ENCODE measurements around the gene LAMA2.

LAMA2 gene, protein sequence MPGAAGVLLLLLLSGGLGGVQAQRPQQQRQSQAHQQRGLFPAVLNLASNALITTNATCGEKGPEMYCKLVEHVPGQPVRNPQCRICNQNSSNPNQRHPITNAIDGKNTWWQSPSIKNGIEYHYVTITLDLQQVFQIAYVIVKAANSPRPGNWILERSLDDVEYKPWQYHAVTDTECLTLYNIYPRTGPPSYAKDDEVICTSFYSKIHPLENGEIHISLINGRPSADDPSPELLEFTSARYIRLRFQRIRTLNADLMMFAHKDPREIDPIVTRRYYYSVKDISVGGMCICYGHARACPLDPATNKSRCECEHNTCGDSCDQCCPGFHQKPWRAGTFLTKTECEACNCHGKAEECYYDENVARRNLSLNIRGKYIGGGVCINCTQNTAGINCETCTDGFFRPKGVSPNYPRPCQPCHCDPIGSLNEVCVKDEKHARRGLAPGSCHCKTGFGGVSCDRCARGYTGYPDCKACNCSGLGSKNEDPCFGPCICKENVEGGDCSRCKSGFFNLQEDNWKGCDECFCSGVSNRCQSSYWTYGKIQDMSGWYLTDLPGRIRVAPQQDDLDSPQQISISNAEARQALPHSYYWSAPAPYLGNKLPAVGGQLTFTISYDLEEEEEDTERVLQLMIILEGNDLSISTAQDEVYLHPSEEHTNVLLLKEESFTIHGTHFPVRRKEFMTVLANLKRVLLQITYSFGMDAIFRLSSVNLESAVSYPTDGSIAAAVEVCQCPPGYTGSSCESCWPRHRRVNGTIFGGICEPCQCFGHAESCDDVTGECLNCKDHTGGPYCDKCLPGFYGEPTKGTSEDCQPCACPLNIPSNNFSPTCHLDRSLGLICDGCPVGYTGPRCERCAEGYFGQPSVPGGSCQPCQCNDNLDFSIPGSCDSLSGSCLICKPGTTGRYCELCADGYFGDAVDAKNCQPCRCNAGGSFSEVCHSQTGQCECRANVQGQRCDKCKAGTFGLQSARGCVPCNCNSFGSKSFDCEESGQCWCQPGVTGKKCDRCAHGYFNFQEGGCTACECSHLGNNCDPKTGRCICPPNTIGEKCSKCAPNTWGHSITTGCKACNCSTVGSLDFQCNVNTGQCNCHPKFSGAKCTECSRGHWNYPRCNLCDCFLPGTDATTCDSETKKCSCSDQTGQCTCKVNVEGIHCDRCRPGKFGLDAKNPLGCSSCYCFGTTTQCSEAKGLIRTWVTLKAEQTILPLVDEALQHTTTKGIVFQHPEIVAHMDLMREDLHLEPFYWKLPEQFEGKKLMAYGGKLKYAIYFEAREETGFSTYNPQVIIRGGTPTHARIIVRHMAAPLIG (N-terminal part only)

DNA sequence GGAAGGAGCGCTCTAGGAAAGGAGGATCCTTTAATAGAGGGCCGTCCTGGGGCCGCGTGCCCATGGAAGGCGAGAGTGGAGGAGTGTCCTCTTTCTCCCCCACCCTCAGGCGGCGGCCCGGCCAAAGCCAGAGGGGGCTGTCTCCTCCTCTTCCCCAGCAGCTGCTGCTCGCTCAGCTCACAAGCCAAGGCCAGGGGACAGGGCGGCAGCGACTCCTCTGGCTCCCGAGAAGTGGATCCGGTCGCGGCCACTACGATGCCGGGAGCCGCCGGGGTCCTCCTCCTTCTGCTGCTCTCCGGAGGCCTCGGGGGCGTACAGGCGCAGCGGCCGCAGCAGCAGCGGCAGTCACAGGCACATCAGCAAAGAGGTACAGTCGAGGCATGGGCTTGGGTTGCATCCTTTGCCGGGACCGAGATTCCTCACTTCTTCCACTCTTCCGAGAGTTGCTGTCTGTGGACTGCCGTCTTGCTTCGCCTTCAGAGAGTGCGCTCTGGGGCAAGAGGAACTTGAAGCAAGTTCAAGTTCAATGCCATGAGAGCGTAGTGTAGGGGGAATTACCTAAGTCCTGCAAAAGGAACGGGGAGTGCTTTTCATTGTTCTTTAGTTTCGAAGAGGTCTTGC, at the start of gene LAMA2:
Gene LAMA2 (plus strand): TSS at position 148 of the 621 bp plus-strand sequence. CDS start 108 bp downstream, at position 256.
- no peak for DNase-seq

DNA sequence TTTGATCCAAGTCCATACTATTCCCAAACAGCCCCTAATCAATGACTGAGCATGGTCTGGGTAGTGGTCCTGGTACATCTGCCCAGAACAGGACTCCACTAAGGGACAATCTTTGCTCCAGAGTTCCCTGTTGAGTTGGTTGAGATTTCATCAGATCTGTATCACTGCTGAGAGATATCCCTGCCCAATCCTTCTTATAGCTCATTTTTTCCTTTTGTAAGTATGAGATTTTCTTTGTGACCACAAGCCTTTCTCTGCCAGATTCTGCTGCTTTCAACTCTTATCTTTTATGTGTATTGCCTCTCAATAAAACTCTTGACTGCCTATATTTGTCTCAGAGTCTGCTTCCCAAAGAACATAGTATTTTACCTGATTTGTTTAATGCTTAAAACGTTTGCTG, 46.2 kb upstream of the LAMA2 start:
- DNase-seq, result no peak

DNA sequence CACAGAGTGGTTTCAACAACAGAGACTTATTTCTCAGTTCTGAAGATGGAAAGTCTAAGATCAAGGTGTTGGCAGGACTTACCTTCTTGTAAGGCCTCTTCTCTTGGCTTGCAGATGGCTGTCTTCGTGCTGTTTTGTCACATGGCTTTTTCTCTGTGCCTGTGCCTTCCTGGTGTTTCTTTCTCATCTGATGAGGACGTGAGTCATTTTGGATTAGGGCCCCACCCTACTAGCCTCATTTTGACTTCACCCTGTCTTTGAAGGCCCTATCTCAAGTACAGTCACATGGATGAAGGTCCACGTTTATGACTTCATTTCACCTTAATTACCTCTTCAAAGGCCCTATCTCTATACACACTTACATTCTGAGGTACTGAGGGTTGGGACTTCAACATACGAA, 41.4 kb upstream of the LAMA2 start:
- no peak for DNase-seq

DNA sequence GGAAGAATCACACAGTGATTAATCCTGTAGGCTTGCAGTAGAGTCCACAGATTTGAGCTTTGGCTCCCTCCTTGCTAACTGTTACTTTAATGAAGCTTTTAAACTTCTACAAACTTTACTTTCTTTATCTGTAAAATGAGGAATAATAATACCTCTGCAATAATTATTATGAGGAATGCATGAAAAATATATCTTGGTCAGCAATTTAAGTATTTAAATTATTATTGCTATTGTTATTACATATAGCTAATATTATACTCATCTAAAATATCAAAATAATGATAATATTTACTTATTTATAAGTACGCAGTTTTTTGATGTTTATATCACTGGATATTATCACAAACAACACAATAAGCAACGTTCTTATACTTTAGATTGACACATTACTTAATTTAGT, 38.3 kb upstream of the LAMA2 start:
- DNase-seq, result no peak

- DNase-seq, result no peak
Observed at GRCh38 chr6:128847431-128848210, 35.3 kb upstream of the LAMA2 start.

GRCh38 chr6:128848212-128848935, 34.6 kb upstream of the LAMA2 start:
- DNase-seq, result no peak

- DNase-seq, result no peak
Observed at GRCh38 chr6:128855581-128856085, 27.3 kb upstream of the LAMA2 start.

DNA sequence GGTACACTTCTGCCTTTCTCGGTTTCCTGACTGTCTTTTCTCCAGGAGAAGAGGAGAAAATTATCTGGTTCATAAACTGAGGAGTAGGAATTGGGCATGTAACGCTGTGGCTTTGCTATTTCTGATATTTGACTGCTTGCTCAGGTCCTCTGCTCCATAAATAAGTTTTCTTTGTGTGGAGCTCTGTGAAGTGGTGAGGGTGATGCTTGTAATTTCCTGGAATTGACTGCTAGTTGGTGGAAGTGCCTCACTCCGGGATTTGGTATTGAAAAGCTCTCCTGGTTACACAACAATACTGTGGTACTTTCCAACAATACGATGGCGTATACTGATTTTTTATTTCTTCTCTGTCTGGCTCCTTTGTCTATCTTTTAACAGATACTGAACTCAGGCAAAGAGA, 25.1 kb upstream of the LAMA2 start:
- DNase-seq, result no peak

- DNase-seq, result no peak
Observed at GRCh38 chr6:128860782-128861181, 22.2 kb upstream of the LAMA2 start.

- no peak for DNase-seq
Observed at GRCh38 chr6:128863983-128864382, 19.0 kb upstream of the LAMA2 start.

DNA sequence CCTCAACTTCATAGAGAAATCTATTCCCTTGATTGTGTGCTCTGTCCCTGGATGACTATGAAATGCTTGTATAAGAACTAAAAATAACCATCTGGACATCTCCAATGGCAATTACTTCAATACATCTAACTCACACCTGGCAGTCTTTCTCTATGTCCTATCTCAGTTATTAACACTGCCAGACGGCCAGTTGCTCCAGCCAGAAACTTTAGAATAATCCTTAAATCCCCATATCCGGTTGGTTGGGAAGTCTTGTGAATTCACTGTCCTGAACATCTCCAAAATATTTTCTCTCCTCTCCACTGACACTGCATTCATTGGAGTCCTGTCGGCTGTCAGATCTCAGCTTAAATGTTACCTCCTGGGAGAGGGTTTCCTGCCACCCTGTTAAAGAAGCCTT, 12.2 kb upstream of the LAMA2 start:
- DNase-seq, result no peak

DNA sequence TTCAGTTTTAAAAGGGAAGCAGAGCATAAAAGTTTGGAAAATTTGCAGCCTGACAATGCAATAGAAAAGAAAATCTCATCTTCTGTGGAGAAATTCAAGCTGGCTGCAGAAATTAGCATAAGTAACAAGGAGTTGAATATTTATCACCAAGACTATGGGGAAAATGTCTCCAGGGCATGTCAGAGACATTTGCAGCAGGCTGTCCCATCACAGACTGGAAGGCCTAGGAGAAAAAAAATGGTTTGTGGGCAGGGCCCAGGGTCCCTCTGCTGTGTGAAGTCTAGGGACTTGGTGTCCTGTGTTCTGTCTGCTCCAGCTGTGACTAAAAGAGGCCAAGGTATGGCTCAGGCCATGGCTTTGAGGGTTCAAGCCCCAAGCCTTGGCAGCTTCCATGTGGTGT, 8.1 kb upstream of the LAMA2 start:
- no peak for DNase-seq

- DNase-seq, result no peak
Observed at GRCh38 chr6:128882560-128882959, 378 bp upstream of the LAMA2 start.

GRCh38 chr6:128883906-128884305, 968 bp downstream of the LAMA2 start:
- DNase-seq, result no peak

- DNase-seq, result no peak
Observed at GRCh38 chr6:128885381-128885780, 2.4 kb downstream of the LAMA2 start.

DNA sequence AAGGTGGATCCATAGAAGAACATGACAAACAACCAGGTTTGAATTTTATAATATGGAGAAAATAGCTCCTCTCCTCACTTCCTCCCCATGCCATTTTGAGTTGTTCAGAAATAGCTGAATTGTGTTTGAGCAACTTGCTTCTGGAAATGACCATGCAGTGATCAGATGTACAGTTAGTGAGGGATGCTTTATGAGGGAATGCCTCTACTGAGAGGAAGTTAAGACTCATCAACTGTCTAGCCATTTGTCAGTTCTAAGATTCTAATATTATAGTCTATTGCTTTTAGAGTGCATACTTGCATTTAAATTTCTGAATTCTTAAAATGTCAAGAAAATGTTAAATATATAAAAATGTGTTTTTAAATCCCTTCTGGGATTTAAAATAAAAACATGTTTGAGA, 3.8 kb downstream of the LAMA2 start:
- no peak for DNase-seq

DNA sequence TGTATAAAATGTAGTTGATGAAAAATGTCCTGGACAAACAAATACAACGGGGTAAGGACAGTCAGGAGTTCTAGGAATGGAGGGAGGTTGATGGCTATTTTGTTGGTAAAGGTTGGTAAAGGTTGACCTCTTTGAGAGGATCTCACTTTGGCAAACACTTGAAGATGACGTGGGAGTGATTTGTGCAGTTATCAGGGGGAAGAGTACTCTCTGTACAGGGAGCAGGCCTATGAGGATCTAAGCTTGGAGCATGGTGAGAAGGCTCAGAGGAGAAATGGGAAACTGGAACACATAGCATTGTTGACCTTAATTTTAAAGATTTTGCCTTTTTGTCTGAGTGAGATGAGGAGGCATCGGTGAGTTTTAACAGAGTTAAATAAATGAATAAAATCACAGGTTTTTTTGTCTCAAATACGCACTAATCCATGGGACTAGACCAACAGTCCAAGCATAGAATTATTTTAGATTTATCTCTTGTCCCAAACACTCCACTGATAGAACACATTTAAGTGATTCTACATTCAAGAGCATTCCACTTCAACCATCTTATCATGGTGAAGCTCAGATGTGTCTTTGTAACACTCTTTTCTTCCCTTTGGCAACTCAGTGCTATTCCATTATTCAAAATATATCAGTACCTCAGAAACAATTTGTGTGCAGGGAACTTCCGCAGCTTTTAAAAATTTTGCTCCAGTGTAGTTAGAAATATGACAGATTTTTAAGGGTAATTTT, 5.7 kb downstream of the LAMA2 start:
- DNase-seq, result no peak

DNA sequence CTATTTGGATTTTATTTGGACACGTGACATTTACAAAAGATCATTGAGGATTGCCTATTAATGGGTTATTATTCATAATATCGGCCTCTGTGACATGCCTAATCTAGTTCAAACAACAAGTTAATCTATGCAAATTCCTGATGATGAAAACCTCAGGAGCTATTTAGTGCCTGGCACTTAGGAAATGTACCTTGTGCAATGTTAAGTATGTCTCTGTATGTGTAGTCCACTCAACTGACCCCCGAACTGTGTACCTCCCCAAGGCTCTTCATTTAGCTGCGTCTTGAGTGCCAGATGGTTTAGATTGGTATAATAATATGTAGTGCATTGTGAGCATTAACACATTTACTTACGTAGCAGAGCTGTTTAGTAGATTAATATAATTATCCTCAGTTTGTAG, 6.9 kb downstream of the LAMA2 start:
- no peak for DNase-seq

- DNase-seq, result no peak
Observed at GRCh38 chr6:128892079-128892478, 9.1 kb downstream of the LAMA2 start.
